Mucosa of stomach (tissue), 1 donor: ENCODE data around the gene PDF.
"Not testable (repeated sequence)": the region's sequence is repeated elsewhere in the genome, so short reads cannot be mapped to it uniquely, and the experiment has no call there.

ENCODE experiments used
- H3K27me3 ChIP-seq: one replicate; pipeline ENCODE4 v1.7.0; 2013; ENCODE audit warnings: mild to moderate bottlenecking, low read length; ENCODE audit not compliant: control insufficient read depth, insufficient read depth
- H3K36me3 ChIP-seq: one replicate; pipeline ENCODE4 v1.7.0; 2013; ENCODE audit warnings: low read length; ENCODE audit not compliant: control insufficient read depth, insufficient read depth
- H3K4me1 ChIP-seq: one replicate; pipeline ENCODE4 v1.7.0; 2013; ENCODE audit warnings: mild to moderate bottlenecking, low read length; ENCODE audit not compliant: control insufficient read depth, insufficient read depth
- H3K4me3 ChIP-seq: one replicate; pipeline ENCODE4 v1.7.0; 2013; ENCODE audit warnings: low read length
- H3K9ac ChIP-seq: one replicate; pipeline ENCODE4 v1.7.0; 2013; ENCODE audit warnings: mild to moderate bottlenecking, low read length, moderate library complexity
- H3K9me3 ChIP-seq: one replicate; pipeline ENCODE4 v1.7.0; 2013; ENCODE audit warnings: mild to moderate bottlenecking, low read length, moderate library complexity; ENCODE audit not compliant: control insufficient read depth
- donor health status: Pancreatic carcinoma.

The PDF gene

DNA sequence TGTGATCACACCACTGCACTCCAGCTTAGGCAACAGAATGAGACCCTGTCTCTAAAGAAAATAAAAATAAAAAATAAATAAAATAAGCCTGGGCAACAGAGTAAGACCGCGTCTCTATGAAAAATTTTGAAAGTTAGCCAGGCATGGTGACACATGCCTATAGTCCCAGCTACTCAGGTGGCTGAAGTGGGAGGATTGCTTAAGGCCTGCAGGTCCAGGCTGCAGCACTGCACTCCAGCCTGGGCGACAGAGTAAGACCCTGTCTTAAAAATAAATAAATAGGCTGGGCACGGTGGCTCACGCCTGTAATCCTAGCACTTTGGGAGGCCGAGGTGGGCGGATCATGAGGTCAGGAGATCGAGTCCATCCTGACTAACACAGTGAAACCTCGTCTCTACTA lies 38.7 kb downstream of the PDF start:
- H3K27me3 ChIP-seq, H3K9me3 ChIP-seq, H3K36me3 ChIP-seq, H3K4me1 ChIP-seq, H3K9ac ChIP-seq, H3K4me3 ChIP-seq: not testable (repeated sequence)

GRCh38 chr16:69286941-69287713 lies 43.3 kb downstream of the PDF start:
- Histone ChIP-seq H3K4me3 (no peak overlapping the region), H3K4me1 (no peaks in the 10 kb centered on the region), H3K36me3 (no peaks in the 10 kb centered on the region), H3K9me3 (no peaks in the 10 kb centered on the region), H3K27me3 (no peaks in the 10 kb centered on the region), H3K9ac (no peak overlapping the region)

DNA sequence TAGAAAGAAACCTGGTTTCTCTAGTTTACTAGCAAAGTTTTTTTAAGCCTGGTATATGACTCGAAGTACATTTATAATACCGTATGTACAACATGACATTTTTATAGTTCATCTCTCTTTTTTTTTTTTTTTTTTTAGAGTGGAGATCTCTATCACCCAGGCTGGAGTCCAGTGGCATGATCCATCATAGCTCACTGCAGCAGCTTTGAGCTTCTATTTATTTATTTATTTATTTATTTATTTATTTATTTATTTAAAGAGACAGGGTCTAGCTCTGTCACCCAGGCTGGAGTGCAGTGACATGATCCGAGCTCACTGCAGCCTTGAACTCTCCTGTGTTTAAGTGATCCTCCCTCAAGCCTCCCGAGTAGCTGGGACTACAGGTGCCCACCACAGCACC lies 45.1 kb downstream of the PDF start:
- Histone ChIP-seq H3K9ac (no peak overlapping the region), H3K4me1 (no peaks in the 10 kb centered on the region), H3K36me3 (no peaks in the 10 kb centered on the region), H3K4me3 (no peak overlapping the region), H3K9me3 (no peaks in the 10 kb centered on the region), H3K27me3 (no peaks in the 10 kb centered on the region)

- Histone ChIP-seq H3K4me3 (no peak overlapping the region), H3K27me3 (no peaks in the 10 kb centered on the region), H3K9ac (no peak overlapping the region), H3K4me1 (no peaks in the 10 kb centered on the region), H3K36me3 (no peaks in the 10 kb centered on the region), H3K9me3 (no peaks in the 10 kb centered on the region)
Measured at GRCh38 chr16:69283851-69284250, 46.5 kb downstream of the PDF start.

GRCh38 chr16:69277413-69277812 lies 53.0 kb downstream of the PDF start:
- H3K4me1 ChIP-seq, result no peaks in the 10 kb centered on the region

More at GRCh38 chr16:69277413-69277812, 53.0 kb downstream of the PDF start:
- Histone ChIP-seq H3K4me3 (no peak overlapping the region), H3K9ac (no peak overlapping the region), H3K9me3 (no peaks in the 10 kb centered on the region), H3K27me3 (no peaks in the 10 kb centered on the region), H3K36me3 (no peaks in the 10 kb centered on the region)
